ENCODE measurements around the gene FIBCD1.

Gene FIBCD1

DNA sequence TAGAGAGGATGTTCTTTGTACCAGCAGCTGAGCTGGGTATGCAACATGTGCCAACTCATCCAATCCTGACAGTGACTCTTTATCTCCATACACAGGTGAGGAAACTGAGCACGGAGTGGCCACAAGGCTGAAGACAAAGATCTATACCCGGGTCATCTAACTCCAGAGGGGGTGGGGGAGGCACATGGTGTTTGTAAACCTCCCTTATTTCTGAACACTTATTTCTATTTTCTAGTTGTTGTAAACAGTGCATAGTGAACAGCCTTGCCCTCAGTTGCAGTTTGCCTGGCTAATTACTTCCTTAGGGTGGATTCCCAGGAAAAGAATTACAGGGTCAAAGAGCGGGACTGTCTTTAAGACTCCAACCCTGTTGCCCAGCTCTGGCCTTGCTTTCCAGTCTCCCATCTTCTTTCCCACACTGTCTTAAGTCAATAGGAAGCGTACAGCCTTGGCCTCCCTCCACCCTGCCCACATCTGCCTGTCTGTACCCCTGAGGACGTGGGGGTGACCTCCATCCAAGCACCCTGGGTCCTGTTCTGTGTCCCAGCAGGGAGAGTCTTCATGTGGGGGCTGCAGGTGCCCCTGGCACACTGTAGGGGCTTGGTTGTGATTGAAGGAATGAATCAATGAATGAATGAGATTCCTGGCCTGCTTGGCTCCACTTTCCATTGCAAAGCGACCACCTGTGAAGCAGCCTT is 13.2 kb upstream of the FIBCD1 start:
- no peak for DNase-seq

- no peak for DNase-seq
Measured at GRCh38 chr9:130950039-130950311, 10.9 kb upstream of the FIBCD1 start.

GRCh38 chr9:130949188-130950038 is 10.4 kb upstream of the FIBCD1 start:
- no peak for DNase-seq

DNA sequence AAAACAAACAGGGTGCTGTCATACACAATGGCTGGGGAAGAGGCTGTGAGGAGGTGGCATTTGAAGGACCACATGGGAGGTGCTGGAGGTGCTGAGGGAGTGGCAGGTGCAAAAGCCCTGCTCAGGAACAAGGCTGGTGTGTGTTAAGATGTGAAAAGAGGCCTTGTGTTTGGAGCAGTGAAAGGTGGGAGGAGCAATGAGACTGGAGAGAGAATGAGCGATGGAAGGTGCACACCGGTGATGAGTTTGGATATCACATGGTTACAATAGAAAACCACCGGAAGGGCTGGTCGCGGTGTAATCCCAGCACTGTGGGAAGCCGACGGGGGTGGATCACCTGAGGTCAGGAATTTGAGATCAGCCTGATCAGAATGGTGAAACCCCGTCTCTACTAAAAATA is 9.2 kb upstream of the FIBCD1 start:
- DNase-seq = no peak

DNA sequence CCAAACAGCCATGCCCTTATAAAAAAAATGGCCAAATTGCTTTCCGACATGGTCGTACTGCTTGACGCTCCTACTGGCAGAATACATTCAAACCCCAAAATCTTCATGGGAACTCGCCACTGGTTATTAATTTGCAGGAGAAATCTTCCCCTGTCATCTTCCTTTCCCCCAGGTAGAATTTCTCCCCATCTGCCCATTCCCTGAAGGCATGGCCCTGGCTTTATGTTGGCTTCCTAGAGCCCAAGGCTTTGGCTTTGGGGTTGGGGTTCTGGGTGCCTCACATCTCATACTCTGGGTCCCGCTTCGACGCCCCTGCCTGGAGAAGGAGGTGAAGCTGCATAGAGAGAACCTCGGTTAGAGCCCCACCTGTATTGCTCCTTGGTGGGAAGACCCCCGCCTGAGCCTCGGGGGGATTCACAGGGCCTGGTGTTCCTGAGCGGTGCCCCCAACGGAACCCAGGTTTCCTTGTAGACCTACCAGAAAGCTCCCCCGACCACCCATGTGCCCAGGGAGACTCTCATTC is 8.6 kb upstream of the FIBCD1 start:
- DNase-seq = no peak

DNA sequence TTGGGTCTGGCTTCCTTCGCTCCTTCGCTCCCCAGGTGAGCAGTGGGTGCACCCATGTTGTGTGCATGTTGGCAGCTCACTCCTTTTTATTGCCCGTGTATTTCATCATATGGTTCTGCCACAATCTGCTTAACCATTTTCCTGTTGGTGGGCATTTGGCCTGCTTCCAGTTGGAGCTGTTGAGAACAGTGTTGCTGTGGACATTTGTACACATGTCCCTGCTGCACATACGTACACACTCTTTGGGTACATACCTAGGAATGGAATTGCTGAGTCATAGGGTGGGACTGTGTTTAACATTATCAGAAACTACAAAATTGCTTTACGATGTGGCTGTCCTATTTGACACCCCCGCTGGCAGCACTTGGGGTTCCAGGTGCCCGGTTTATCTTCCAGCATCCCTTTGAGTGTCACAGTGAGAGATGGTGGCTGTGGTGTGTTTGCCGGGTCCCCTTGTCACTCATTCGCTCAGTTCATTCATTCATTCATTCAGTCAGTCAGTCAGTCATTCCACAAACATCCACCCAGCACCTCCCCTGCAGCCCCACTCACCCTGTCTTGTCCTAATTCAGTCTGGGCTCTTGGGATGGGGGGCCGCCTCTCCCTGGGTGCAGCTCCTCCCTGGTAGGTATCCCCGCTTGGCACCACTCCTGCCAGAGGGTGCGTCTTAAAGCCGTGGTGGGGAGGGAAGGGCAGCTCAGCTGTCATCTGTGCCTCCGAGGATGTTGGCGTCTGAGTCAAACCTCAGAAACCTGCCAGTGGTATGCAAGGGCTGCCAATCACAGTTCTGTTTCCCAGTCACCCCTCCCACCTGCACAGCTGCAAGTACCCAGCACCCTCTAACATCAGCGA is 7.9 kb upstream of the FIBCD1 start:
- no peak for DNase-seq

DNA sequence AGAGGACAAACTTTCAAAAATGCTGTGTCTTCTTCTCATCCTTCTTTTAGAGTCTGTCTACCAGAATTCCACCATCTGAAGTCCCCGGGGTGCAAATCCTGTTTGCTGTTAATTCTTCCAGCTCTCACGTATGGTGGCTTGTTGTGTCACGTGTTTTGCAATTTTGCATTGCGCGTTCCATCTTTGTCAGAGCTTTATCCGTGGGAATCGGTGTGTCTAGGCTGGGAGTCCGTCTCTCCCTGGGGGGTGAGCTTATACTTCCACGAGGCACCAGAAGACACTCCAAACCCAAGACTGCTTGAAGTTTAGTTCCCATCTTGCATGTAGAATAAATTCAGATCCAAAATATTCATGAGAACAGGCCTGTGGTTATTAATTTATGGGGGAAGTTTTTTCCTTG is 6.1 kb upstream of the FIBCD1 start:
- DNase-seq = no peak

GRCh38 chr9:130944510-130945058 is 5.5 kb upstream of the FIBCD1 start:
- DNase-seq = no peak

DNA sequence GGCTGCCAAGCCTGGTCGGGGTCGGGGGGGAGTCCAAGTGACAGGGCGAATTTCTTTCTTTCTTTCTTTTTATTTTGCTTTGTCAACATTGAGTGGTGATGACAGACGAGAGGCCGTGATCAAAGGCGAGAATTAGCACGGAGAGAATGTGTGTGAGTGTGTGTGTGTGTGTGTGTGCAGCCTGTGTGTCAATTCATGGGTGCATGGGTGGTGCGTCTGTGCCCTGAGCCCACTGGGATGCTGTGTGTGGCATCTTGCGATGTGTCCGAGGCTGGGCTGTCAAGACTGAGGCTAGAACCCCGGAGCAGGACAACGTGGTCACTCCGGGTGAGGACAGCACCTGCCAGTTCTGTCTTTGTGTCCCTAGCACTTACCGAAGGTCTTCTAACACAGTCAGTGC is 4.7 kb upstream of the FIBCD1 start:
- DNase-seq = no peak

DNA sequence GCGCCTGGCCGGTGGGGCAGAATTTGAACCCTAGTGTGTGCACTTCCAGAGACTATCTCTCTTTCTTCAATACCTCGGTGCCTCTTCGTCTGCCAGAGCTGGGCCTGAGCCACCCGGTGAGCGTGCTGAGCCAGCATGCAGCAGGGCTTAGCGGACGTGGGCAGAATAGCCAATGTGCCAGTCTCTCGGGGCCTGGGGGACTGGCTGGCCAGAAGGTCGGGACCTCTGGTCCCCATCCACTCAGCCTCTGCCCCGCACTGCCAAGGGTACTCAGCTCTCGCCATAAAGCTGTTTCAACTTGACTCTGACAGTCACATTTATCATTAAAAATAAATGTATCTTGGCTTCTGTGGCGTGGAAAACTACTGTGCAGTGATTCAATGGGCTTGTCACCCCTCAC is 4.2 kb upstream of the FIBCD1 start:
- DNase-seq = no peak

DNA sequence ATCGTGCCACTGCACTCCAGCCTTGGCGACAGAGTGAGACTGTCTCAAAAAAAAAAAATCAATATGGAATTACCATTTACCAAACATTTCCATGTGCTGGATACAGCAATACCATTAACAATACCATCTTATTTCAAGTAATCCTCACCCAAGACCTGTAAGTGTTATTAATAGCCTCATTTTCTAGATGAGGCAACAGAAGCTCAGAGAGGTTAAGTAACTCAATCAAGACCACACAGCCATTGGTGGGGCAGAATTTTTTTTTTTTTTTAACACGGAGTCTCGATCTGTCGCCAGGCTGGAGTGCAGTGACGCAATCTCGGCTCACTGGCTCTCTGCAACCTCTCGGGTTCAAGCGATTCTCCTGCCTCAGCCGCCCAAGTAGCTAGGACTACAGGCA is 3.6 kb upstream of the FIBCD1 start:
- no peak for DNase-seq

- DNase-seq = no peak
Measured at GRCh38 chr9:130942084-130942483, 3.0 kb upstream of the FIBCD1 start.

GRCh38 chr9:130940693-130941576 is 1.9 kb upstream of the FIBCD1 start:
- peak; percentile 76 for DNase-seq

DNA sequence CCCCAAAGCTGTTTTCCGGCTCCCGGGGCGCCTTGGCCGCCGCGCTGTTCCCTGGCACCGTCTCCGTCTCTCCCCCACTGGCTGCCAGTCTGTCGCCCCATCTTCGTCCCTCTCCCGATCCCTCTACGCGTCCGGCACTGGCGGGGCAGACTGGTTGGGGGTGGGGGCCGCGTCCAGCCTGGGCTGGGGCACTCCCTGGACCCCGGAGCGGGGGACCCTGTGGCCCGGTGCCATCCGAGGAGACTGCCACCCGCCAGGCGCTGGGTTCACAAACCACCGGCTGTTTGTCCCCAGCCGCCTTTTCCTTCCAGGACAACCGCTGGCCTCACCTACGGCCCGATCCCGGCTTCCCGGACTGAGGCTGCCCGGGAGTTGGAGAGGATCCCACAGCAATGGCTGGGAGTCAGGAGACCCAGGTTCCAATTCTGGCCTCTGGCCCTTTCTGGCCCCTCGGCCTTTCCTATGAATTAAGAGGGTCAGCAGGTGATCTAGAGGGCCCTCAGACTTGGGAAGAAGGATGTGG is 1.0 kb upstream of the FIBCD1 start:
- DNase-seq = no peak

DNA sequence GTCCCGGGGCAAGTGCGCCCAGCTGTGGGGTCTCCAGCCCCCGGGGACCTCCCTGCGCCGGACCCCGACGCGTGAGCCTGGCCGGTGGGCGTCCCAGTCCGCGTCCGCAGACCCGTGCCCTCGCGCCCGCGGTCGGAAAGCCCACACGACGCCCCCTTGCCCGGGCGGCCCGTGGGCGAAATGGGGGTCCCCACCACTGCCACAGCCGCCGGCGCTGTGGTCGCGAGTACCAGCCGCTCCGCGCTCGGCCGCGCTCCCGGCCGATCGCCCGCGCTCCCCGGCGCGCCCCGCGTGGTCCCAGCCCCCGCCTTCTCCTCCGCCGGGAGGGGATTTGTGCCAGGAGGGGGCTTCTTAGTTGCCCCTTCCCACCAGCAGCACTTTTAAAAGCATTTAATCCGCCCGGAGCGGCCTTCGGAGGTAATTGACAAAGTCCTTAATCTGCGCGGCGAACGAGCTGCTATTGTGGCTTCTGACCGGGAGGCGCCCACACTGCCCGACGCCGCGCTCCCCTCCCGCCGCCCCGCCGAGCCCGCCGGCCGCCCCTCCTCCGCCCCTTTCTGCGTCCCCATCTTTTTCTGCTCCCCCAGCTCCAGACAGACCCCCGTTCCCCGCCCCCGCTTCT is 469 bp upstream of the FIBCD1 start:
- no peak for DNase-seq

GRCh38 chr9:130938184-130938651 is 829 bp downstream of the FIBCD1 start:
- no peak for DNase-seq

GRCh38 chr9:130937146-130938076 is 1.6 kb downstream of the FIBCD1 start:
- DNase-seq = no peak

DNA sequence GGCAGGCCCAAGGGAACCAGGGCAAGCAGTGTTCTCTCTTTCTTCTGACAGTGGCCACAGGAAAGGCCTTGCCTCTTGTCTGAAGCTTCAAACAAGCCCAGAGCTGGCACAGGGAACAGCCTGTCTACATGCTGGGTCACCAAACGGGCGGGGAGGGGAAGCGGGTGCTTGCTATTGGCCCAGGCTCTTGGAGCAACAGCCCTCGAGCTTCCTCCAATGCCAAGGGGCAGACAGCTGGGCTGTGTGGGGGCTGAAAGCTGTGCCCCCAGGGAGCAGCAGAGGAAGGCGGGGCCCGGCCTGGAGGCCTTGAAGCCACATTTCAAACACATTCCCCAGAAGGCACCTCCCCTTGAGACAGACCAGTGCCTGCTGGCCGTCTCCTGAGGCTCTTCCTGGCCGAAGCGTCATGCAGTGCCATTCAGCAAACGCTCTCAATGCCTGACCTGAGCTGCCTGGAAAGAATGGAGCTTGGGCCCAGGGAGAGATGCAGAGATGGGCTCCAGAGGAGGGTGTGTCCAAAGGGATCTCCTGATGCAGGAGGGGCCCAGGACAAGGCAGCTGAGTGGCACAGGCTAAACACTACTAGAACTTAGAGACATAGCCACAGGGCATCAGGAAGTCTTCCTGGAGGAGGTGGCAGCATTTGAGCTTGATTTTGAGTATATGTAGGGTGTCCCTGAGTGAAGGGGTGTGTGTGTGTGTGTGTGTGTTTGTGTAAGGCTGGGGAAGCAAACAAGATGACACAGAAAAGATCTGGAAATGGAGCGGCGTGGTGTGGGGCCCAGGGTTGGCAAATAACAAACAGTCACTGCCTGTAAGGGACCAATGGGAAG is 2.5 kb downstream of the FIBCD1 start:
- DNase-seq = no peak

- no peak for DNase-seq
Measured at GRCh38 chr9:130935648-130936271, 3.3 kb downstream of the FIBCD1 start.

Measured in activated naive CD4-positive, alpha-beta T cell treated with Interleukin-2 at 50 U/mL for 16 hours (primary cell).